Activated T-cell treated with anti-CD3 and anti-CD28 coated beads, Interleukin-2, amount 50 U/mL, for 24 hours (primary cell): ENCODE data around the gene RASSF5.

Source experiments
- DNase-seq: peaks from one replicate; pipeline ENCODE4 v3.0.0-alpha.2; 2020
- H3K27ac Mint-ChIP-seq: 2 replicates; pipeline ENCODE4 v1.8.0; 2020; ENCODE audit warnings: mild to moderate bottlenecking, mixed read lengths
- H3K27me3 Mint-ChIP-seq: 2 replicates; pipeline ENCODE4 v1.8.0; 2020; ENCODE audit warnings: mixed read lengths
- H3K36me3 Mint-ChIP-seq: 2 replicates; pipeline ENCODE4 v1.8.0; 2020; ENCODE audit warnings: low read depth, mixed read lengths
- H3K4me1 Mint-ChIP-seq: 2 replicates; pipeline ENCODE4 v1.8.0; 2020; ENCODE audit warnings: low read depth, mixed read lengths
- H3K4me3 Mint-ChIP-seq: 2 replicates; pipeline ENCODE4 v1.8.0; 2020; ENCODE audit warnings: mild to moderate bottlenecking, moderate library complexity, mixed read lengths
- H3K9me3 Mint-ChIP-seq: 2 replicates; pipeline ENCODE4 v1.8.0; 2020; ENCODE audit warnings: mixed read lengths

RASSF5 gene

GRCh38 chr1:206547104-206547503, 39.8 kb downstream of the RASSF5 start:
- Mint-ChIP-seq H3K36me3 (no peaks in the 10 kb centered on the region), H3K27me3 (no peaks in the 10 kb centered on the region), H3K27ac (no peak overlapping the region), H3K4me1 (peaks cover 47% of the 10 kb centered on the region), H3K9me3 (no peaks in the 10 kb centered on the region), H3K4me3 (no peak overlapping the region)
- DNase-seq = no peak

GRCh38 chr1:206550446-206550845, 43.1 kb downstream of the RASSF5 start:
- no peaks in the 10 kb centered on the region for H3K9me3 Mint-ChIP-seq
- no peak overlapping the region for H3K4me3 Mint-ChIP-seq
- no peak for DNase-seq
- H3K27me3 Mint-ChIP-seq = no peaks in the 10 kb centered on the region
- no peaks in the 10 kb centered on the region for H3K36me3 Mint-ChIP-seq
- H3K27ac Mint-ChIP-seq = peak overlapping the region; percentile 91
- H3K4me1 Mint-ChIP-seq = peaks cover 70% of the 10 kb centered on the region

- Mint-ChIP-seq H3K4me1 (peaks cover 73% of the 10 kb centered on the region), H3K27ac (peak overlapping the region; percentile 91), H3K9me3 (no peaks in the 10 kb centered on the region), H3K36me3 (no peaks in the 10 kb centered on the region), H3K27me3 (no peaks in the 10 kb centered on the region), H3K4me3 (no peak overlapping the region)
- peak; percentile 66 for DNase-seq
Observed at GRCh38 chr1:206551296-206551985, 44.1 kb downstream of the RASSF5 start.

- Mint-ChIP-seq H3K9me3 (no peaks in the 10 kb centered on the region), H3K4me3 (peak overlapping the region; percentile 60), H3K27me3 (no peaks in the 10 kb centered on the region), H3K27ac (peak overlapping the region; percentile 91), H3K4me1 (peaks cover 74% of the 10 kb centered on the region), H3K36me3 (no peaks in the 10 kb centered on the region)
- DNase-seq = no peak
Observed at GRCh38 chr1:206551986-206552326, 44.6 kb downstream of the RASSF5 start.

GRCh38 chr1:206554211-206554610, 46.9 kb downstream of the RASSF5 start:
- peaks cover 63% of the 10 kb centered on the region for H3K4me1 Mint-ChIP-seq
- peak; percentile 20 for DNase-seq
- peaks cover 21% of the 10 kb centered on the region for H3K36me3 Mint-ChIP-seq
- no peaks in the 10 kb centered on the region for H3K27me3 Mint-ChIP-seq
- H3K27ac Mint-ChIP-seq = peak overlapping the region; percentile 97
- H3K9me3 Mint-ChIP-seq = no peaks in the 10 kb centered on the region
- H3K4me3 Mint-ChIP-seq = no peak overlapping the region

GRCh38 chr1:206554701-206555472, 47.6 kb downstream of the RASSF5 start:
- peaks cover 69% of the 10 kb centered on the region for H3K4me1 Mint-ChIP-seq
- peak overlapping the region; percentile 97 for H3K27ac Mint-ChIP-seq
- H3K36me3 Mint-ChIP-seq = peaks cover 28% of the 10 kb centered on the region
- no peak for DNase-seq
- no peaks in the 10 kb centered on the region for H3K9me3 Mint-ChIP-seq
- H3K4me3 Mint-ChIP-seq = peak overlapping the region; percentile 89
- H3K27me3 Mint-ChIP-seq = no peaks in the 10 kb centered on the region

- peaks cover 34% of the 10 kb centered on the region for H3K36me3 Mint-ChIP-seq
Observed at GRCh38 chr1:206555473-206555935, 48.2 kb downstream of the RASSF5 start.

GRCh38 chr1:206556047-206556749, 48.9 kb downstream of the RASSF5 start:
- peaks cover 41% of the 10 kb centered on the region for H3K36me3 Mint-ChIP-seq
- H3K9me3 Mint-ChIP-seq = no peaks in the 10 kb centered on the region
- peak overlapping the region; percentile 89 for H3K4me3 Mint-ChIP-seq
- peak; percentile 70 for DNase-seq
- H3K27me3 Mint-ChIP-seq = no peaks in the 10 kb centered on the region
- peak overlapping the region; percentile 97 for H3K27ac Mint-ChIP-seq
- H3K4me1 Mint-ChIP-seq = peaks cover 74% of the 10 kb centered on the region

More at GRCh38 chr1:206555473-206555935, 48.2 kb downstream of the RASSF5 start:
- H3K27me3 Mint-ChIP-seq = no peaks in the 10 kb centered on the region
- H3K27ac Mint-ChIP-seq = peak overlapping the region; percentile 97
- peak; percentile 72 for DNase-seq
- no peaks in the 10 kb centered on the region for H3K9me3 Mint-ChIP-seq
- peak overlapping the region; percentile 89 for H3K4me3 Mint-ChIP-seq
- H3K4me1 Mint-ChIP-seq = peaks cover 71% of the 10 kb centered on the region

- no peaks in the 10 kb centered on the region for H3K27me3 Mint-ChIP-seq
- H3K9me3 Mint-ChIP-seq = no peaks in the 10 kb centered on the region
- H3K36me3 Mint-ChIP-seq = peaks cover 49% of the 10 kb centered on the region
- DNase-seq = peak; percentile 91
- H3K27ac Mint-ChIP-seq = peak overlapping the region; percentile 97
- peaks cover 73% of the 10 kb centered on the region for H3K4me1 Mint-ChIP-seq
- peak overlapping the region; percentile 89 for H3K4me3 Mint-ChIP-seq
Observed at GRCh38 chr1:206556750-206557635, 49.7 kb downstream of the RASSF5 start.

GRCh38 chr1:206557636-206558473, 50.5 kb downstream of the RASSF5 start:
- Mint-ChIP-seq H3K27me3 (no peaks in the 10 kb centered on the region), H3K4me1 (peaks cover 73% of the 10 kb centered on the region), H3K9me3 (no peaks in the 10 kb centered on the region), H3K27ac (peak overlapping the region; percentile 97), H3K4me3 (peak overlapping the region; percentile 89), H3K36me3 (peaks cover 57% of the 10 kb centered on the region)
- peak; percentile 68 for DNase-seq

- DNase-seq = no peak
- no peaks in the 10 kb centered on the region for H3K27me3 Mint-ChIP-seq
- peak overlapping the region; percentile 89 for H3K4me3 Mint-ChIP-seq
- H3K4me1 Mint-ChIP-seq = peaks cover 73% of the 10 kb centered on the region
- H3K27ac Mint-ChIP-seq = peak overlapping the region; percentile 97
- no peaks in the 10 kb centered on the region for H3K9me3 Mint-ChIP-seq
- H3K36me3 Mint-ChIP-seq = peaks cover 69% of the 10 kb centered on the region
Observed at GRCh38 chr1:206558794-206559671, 51.7 kb downstream of the RASSF5 start.

GRCh38 chr1:206559672-206559995, 52.3 kb downstream of the RASSF5 start:
- Mint-ChIP-seq H3K4me3 (peak overlapping the region; percentile 89), H3K36me3 (peaks cover 75% of the 10 kb centered on the region), H3K9me3 (no peaks in the 10 kb centered on the region), H3K27ac (peak overlapping the region; percentile 97), H3K4me1 (peaks cover 73% of the 10 kb centered on the region), H3K27me3 (no peaks in the 10 kb centered on the region)
- DNase-seq = peak; percentile 66
